ENCODE results near the gene PYCR2.

GRCh38 chr1:225903623-225904022, 20.4 kb downstream of the PYCR2 start:
- no peak for TF ChIP-seq CTCF (IDR thresholded peaks at IDR 0.05)
- no peak for TF ChIP-seq ZFX (IDR thresholded peaks at IDR 0.05; ENCODE audit: borderline replicate concordance)
